ENCODE data around the gene TRPM2.

- TF ChIP-seq, protein P1, sequence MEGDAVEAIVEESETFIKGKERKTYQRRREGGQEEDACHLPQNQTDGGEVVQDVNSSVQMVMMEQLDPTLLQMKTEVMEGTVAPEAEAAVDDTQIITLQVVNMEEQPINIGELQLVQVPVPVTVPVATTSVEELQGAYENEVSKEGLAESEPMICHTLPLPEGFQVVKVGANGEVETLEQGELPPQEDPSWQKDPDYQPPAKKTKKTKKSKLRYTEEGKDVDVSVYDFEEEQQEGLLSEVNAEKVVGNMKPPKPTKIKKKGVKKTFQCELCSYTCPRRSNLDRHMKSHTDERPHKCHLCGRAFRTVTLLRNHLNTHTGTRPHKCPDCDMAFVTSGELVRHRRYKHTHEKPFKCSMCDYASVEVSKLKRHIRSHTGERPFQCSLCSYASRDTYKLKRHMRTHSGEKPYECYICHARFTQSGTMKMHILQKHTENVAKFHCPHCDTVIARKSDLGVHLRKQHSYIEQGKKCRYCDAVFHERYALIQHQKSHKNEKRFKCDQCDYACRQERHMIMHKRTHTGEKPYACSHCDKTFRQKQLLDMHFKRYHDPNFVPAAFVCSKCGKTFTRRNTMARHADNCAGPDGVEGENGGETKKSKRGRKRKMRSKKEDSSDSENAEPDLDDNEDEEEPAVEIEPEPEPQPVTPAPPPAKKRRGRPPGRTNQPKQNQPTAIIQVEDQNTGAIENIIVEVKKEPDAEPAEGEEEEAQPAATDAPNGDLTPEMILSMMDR (IDR thresholded peaks at IDR 0.05) = no peak
- no peak for TF ChIP-seq POLR2A (IDR thresholded peaks at IDR 0.05)
Measured at GRCh38 chr21:44375761-44376241, 22.4 kb downstream of the TRPM2 start.

Measured in esophagus squamous epithelium (tissue), 4 donors.